Thymus (tissue), 11 donors: ENCODE results near the gene CLEC19A. TPM values are rescaled to one million over a fixed set of nuclear protein-coding genes. Genes with fewer than 3 reads are reported as not detected.

Experiments used
- DNase-seq, 9 donors: peaks; one replicate each; pipeline ENCODE4 v3.0.0-alpha.2; 2013; ENCODE audit warnings: low spot score in 9 of 9, low read depth in 6 of 9, missing footprints in 1 of 9
- H3K27ac ChIP-seq, 2 donors: one replicate each; pipeline ENCODE4 v1.5.1; 2013; ENCODE audit warnings: control low read depth in 1 of 2, low read depth in 1 of 2, low read length in 1 of 2, mild to moderate bottlenecking in 1 of 2, moderate library complexity in 1 of 2
- H3K27me3 ChIP-seq, 2 donors: one replicate each; pipeline ENCODE4 v1.5.1; 2013; ENCODE audit warnings: low read length in 1 of 2; ENCODE audit not compliant: control insufficient read depth in 2 of 2, insufficient read depth in 1 of 2
- H3K36me3 ChIP-seq, 2 donors: one replicate each; pipeline ENCODE4 v1.5.1; 2013; ENCODE audit warnings: low read length in 1 of 2, mild to moderate bottlenecking in 1 of 2, moderate library complexity in 1 of 2; ENCODE audit not compliant: control insufficient read depth in 2 of 2, insufficient read depth in 2 of 2
- H3K4me1 ChIP-seq, 2 donors: one replicate each; pipeline ENCODE4 v1.5.1; 2013; ENCODE audit warnings: low read length in 2 of 2; ENCODE audit not compliant: control insufficient read depth in 2 of 2, insufficient read depth in 2 of 2
- H3K4me3 ChIP-seq, 2 donors: one replicate each; pipeline ENCODE4 v1.5.1; 2013; ENCODE audit warnings: low read length in 2 of 2, control low read depth in 1 of 2, mild to moderate bottlenecking in 1 of 2
- H3K9me3 ChIP-seq, 2 donors: one replicate each; pipeline ENCODE4 v1.5.1; 2013; ENCODE audit warnings: low read length in 1 of 2, mild to moderate bottlenecking in 1 of 2; ENCODE audit not compliant: control insufficient read depth in 2 of 2, insufficient read depth in 1 of 2
- WGBS: extraction: QIAGEN DNeasy Blood & Tissue Kit; methylation state at CpG from one replicate; pipeline ENCODE4 v1.1.7; 2013; 5-methylcytosine and 5-hydroxymethylcytosine counted together
- polyA plus RNA-seq: library from polyadenylated mRNA; stranded (reverse); fragments of 200-250 nt; gene quantifications from one replicate; pipeline ENCODE4 v1.2.3, GENCODE V29; 2013
- total RNA-seq: library from RNA; stranded (reverse); fragments of 120-200 nt; gene quantifications from one replicate; pipeline ENCODE4 v1.2.4, GENCODE V29; 2013
- donor health status: healthy.

The CLEC19A gene
- total and polyA plus RNA-seq, 2 donors, result 0.05 to 0.09 TPM

- H3K36me3 ChIP-seq, result no peaks in the 10 kb centered on the region
- no peaks in the 10 kb centered on the region for H3K4me1 ChIP-seq
- no peaks in the 10 kb centered on the region for H3K27me3 ChIP-seq
- DNase-seq, result no peak
- H3K4me3 ChIP-seq, result no peak overlapping the region
- H3K27ac ChIP-seq, result no peak overlapping the region
- WGBS, result 91% methylated on average over 8 of the region's 8 CpGs
- peaks cover 3% of the 10 kb centered on the region in 2 donors for H3K9me3 ChIP-seq
These were observed 40.1 kb upstream of the CLEC19A start for GRCh38 chr16:19245326-19245925.

GRCh38 chr16:19252904-19253303 is 32.6 kb upstream of the CLEC19A start:
- Histone ChIP-seq H3K4me1 (no peaks in the 10 kb centered on the region), H3K27me3 (no peaks in the 10 kb centered on the region), H3K4me3 (no peak overlapping the region), H3K27ac (no peak overlapping the region), H3K9me3 (no peaks in the 10 kb centered on the region), H3K36me3 (no peaks in the 10 kb centered on the region)
- 80% methylated on average over 2 of the region's 2 CpGs for WGBS
- DNase-seq, result no peak

- Histone ChIP-seq H3K4me1 (no peaks in the 10 kb centered on the region), H3K36me3 (no peaks in the 10 kb centered on the region), H3K27ac (no peak overlapping the region), H3K27me3 (no peaks in the 10 kb centered on the region), H3K4me3 (no peak overlapping the region), H3K9me3 (no peaks in the 10 kb centered on the region)
- 82% methylated on average over 4 of the region's 4 CpGs for WGBS
- no peak for DNase-seq
These were observed 30.9 kb upstream of the CLEC19A start for GRCh38 chr16:19254611-19255010.

- no peaks in the 10 kb centered on the region for H3K36me3 ChIP-seq
- no peaks in the 10 kb centered on the region for H3K4me1 ChIP-seq
- no peaks in the 10 kb centered on the region for H3K9me3 ChIP-seq
- no peak overlapping the region for H3K27ac ChIP-seq
- H3K27me3 ChIP-seq, result no peaks in the 10 kb centered on the region
- 95% methylated on average over 4 of the region's 4 CpGs for WGBS
- no peak overlapping the region for H3K4me3 ChIP-seq
- no peak for DNase-seq
These were observed 21.3 kb upstream of the CLEC19A start for GRCh38 chr16:19264123-19264673.

GRCh38 chr16:19265380-19265930 is 20.1 kb upstream of the CLEC19A start:
- Histone ChIP-seq H3K4me3 (no peak overlapping the region), H3K36me3 (no peaks in the 10 kb centered on the region), H3K27me3 (no peaks in the 10 kb centered on the region), H3K9me3 (no peaks in the 10 kb centered on the region), H3K4me1 (no peaks in the 10 kb centered on the region), H3K27ac (no peak overlapping the region)
- no peak for DNase-seq
- whole genome bisulfite sequencing, result 87% methylated on average over 9 of the region's 9 CpGs

- Histone ChIP-seq H3K36me3 (no peaks in the 10 kb centered on the region), H3K4me3 (no peak overlapping the region), H3K27me3 (no peaks in the 10 kb centered on the region), H3K4me1 (no peaks in the 10 kb centered on the region), H3K9me3 (no peaks in the 10 kb centered on the region), H3K27ac (no peak overlapping the region)
- no peak for DNase-seq
- WGBS, result 96% methylated on average over 11 of the region's 11 CpGs
These were observed 18.8 kb upstream of the CLEC19A start for GRCh38 chr16:19266774-19267173.

GRCh38 chr16:19269098-19269497 is 16.4 kb upstream of the CLEC19A start:
- 64% methylated on average over 2 of the region's 2 CpGs for WGBS
- no peaks in the 10 kb centered on the region for H3K27me3 ChIP-seq
- no peak for DNase-seq
- no peaks in the 10 kb centered on the region for H3K9me3 ChIP-seq
- no peak overlapping the region for H3K4me3 ChIP-seq
- no peak overlapping the region for H3K27ac ChIP-seq
- H3K36me3 ChIP-seq, result no peaks in the 10 kb centered on the region
- no peaks in the 10 kb centered on the region for H3K4me1 ChIP-seq

GRCh38 chr16:19274165-19274797 is 11.2 kb upstream of the CLEC19A start:
- Histone ChIP-seq H3K27ac (no peak overlapping the region), H3K4me3 (no peak overlapping the region), H3K4me1 (no peaks in the 10 kb centered on the region), H3K9me3 (no peaks in the 10 kb centered on the region), H3K27me3 (no peaks in the 10 kb centered on the region), H3K36me3 (no peaks in the 10 kb centered on the region)
- no peak for DNase-seq
- WGBS, result 78% methylated on average over 1 of the region's 1 CpG

- no peak overlapping the region for H3K4me3 ChIP-seq
- no peaks in the 10 kb centered on the region for H3K36me3 ChIP-seq
- no peak for DNase-seq
- H3K27ac ChIP-seq, result no peak overlapping the region
- 97% methylated on average over 2 of the region's 2 CpGs for WGBS
- H3K4me1 ChIP-seq, result no peaks in the 10 kb centered on the region
- no peaks in the 10 kb centered on the region for H3K9me3 ChIP-seq
- no peaks in the 10 kb centered on the region for H3K27me3 ChIP-seq
These were observed 7.1 kb upstream of the CLEC19A start for GRCh38 chr16:19278403-19278802.
